GM18861 (cell line): ENCODE data around the gene ANGPTL5.
"Not testable (repeated sequence)": the region's sequence is repeated elsewhere in the genome, so short reads cannot be mapped to it uniquely, and the experiment has no call there.

Experiments used
- ATAC-seq: cut with Tn5 transposase; IDR thresholded peaks from one replicate; pipeline ENCODE4 v1.9.1; 2021; ENCODE audit not compliant: unreplicated experiment

The ANGPTL5 gene

GRCh38 chr11:101894505-101894904, 21.8 kb downstream of the ANGPTL5 start:
- ATAC-seq: no peak

GRCh38 chr11:101889767-101890166, 26.6 kb downstream of the ANGPTL5 start:
- ATAC-seq: no peak

- no peak for ATAC-seq
Measured at GRCh38 chr11:101885631-101886030, 30.7 kb downstream of the ANGPTL5 start.

DNA sequence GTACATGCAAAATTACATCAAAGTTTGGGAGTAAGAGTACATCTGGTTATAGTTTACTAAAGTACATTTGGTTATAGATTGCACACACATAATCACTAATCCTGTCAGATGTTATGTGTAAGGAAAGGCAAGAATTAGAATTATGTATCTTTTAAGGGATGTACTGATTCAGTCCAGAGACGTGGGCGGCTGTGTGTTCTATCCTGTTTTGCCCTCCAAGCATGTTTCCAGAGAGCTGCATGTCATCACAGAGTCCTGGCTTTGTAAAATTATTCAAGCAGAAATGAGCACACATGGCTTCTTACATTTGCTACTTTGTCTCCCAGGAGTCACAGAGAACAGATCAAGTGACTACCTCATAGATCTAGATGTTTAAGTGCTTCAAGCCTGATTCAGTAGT, 34.7 kb downstream of the ANGPTL5 start:
- ATAC-seq: no peak

- ATAC-seq: peak; percentile 50
Measured at GRCh38 chr11:101880222-101880621, 36.1 kb downstream of the ANGPTL5 start.

- ATAC-seq: no peak
Measured at GRCh38 chr11:101872171-101872882, 44.0 kb downstream of the ANGPTL5 start.

DNA sequence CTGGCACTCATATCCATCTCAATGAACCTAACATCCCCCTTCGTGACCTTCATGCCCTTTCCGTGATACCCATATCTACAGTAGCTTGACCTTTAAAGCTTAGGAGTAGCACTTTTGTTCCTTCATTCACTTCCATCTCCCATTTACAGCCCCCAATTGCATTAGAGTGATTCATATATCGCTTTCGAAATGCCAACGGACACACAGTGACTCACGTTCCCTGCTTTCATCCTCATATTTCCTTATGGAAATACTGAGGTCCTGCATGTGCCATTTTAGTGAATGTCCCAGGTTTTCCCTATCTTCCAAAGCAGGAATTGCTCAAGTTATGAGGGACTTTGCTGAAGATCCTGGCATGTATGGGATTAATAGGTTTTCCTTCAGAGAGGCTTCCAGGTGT, 45.8 kb downstream of the ANGPTL5 start:
- no peak for ATAC-seq

DNA sequence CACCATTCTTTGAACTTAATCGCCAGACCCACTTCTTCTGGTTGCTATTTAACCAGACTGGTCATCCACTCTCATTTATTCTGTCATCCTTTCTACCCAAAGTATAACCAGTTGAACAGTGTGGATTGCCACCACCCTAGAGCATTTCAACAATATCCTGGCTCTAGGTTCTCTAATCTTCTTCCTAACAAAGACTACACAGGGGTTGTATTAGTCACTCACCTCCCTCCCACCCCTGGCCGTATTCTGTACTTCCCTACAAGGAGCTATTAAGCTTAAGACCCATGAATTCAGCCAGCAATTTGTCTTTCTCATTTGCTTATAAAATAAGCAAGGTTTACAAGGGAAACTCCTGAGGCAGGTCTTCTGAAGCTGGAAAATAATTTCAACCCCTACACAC, 48.4 kb downstream of the ANGPTL5 start:
- ATAC-seq: no peak

DNA sequence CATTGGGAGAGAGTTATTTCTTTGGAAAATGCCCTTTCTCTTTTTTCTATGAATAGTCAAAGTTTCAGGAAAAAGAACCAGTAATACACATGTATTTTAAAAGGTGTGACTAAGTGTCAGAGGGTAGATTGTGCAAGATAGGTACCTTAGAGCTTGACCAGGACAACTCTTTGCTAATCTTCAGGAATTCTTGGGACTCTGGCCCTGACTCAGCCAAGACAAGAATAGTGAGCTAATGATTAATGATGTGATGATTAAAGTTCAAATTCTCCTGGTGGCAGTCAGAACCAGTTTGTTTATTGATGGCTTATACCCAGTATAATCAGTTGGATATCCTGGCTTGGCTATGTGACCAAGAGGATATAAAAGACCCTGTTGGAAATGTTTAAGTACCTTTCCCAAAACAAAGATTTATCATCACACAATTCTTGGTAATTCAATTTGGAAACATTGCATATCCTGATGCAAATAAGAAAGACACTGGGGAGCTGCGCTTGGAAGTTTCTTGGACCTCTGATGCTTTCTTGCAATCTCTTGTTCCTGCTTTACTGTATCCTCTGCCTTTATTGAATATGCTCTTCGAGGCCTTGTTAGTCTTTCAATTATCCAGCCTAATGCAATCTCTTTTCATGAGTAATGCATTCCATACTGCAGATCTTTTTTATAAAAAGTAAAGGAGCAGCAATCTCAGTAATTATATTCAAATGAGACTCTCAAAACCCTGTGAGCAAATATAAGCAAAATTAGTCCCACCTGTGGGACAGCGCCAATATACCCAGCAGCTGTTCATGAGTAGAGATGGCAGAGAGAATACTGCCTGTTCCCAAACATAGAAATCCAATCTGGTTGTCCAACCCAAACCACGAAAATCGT, 49.5 kb downstream of the ANGPTL5 start:
- ATAC-seq: no peak

DNA sequence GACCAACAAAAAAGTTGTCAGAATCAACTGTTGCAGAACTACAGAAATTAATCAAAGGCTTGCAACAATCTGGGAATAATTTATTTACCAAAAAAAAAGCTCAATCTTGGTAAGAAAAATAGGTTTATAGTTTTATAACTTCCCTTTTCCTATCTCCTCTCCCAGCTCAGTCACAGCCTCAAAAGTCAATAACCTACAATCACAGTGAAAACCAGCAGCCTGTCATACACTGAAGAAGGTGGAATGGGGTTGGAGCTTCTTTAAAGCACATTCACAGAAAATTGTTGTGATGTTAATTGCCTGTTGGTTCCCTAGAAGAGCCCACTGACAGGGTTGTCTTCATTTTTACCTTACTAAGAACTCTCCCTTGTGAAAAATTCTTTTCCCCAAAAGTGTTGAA, 52.2 kb downstream of the ANGPTL5 start:
- ATAC-seq: no peak

DNA sequence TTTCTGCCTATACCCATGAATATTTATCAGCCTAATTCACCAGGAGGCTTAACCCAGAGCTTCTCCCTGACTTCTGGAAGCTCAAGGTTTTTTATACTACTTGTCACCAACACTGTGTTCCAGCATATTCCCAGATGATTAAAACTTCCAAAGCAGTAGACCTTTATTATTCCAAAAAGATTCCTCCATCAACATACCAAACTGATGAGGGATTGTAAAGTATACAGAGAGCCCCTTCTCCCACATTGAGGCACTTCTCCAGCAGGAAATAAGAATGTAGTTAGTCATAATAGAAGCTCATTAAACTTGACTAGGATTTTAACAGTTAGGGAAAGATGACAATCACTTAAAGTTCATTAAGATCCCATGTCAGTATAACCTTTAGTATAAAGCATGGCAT, 53.0 kb downstream of the ANGPTL5 start:
- no peak for ATAC-seq

- ATAC-seq: no peak
Measured at GRCh38 chr11:101862391-101863233, 53.7 kb downstream of the ANGPTL5 start.

- peak; percentile 84 for ATAC-seq
Measured at GRCh38 chr11:101860696-101861427, 55.5 kb downstream of the ANGPTL5 start.

DNA sequence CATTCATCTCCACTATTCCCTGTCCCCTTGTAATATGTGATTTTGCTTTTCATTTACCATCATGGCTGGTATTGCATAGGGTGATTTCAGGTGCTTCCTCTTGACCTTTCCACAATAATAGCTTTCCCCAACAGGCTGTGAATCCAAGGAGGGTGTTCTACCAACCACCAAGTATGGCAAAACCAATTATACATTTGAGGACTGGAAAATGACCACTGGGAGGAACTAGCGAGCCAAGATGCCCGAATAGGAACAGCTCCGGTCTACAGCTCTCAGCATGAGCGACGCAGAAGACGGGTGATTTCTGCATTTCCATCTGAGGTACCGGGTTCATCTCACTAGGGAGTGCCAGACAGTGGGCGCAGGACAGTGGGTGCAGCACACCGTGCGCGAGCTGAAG, 64.1 kb downstream of the ANGPTL5 start:
- not testable (repeated sequence) for ATAC-seq

DNA sequence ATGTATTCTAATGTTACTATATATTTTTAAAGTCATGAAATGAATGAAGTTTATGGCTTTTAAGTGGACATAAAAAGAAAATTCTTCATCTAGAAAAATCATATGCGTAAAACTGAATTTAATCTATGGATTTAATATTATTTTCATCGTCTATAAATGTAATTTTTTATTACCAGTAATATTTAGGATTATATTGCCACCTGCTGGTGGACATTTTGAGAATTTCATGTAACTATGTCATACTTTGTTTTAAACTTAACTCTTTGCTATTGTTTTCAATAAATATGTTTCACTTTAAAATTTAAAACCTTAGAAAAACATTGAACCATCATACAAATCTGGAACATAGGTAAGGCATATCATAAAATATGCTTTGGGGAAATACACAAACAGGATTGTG, 68.1 kb downstream of the ANGPTL5 start:
- ATAC-seq: no peak

- ATAC-seq: no peak
Measured at GRCh38 chr11:101844608-101845007, 71.7 kb downstream of the ANGPTL5 start.

DNA sequence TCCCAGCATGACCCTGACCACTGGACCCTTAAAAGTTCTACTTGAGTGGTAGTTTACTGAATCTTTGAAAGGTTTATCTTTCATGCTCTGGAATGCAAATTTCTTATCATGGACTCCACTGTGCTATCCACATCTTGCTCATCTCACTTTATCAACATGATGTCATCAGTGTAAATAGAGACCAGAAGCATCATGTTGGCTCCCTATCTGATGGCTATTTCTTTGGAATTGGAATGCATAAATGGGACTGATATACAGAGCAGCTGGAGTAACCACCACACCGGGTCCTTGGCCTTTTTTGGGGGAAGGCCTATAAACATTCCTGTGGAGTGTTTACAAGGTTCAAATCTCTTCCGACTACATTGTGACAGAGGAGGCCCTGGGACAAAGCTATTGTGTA, 75.6 kb downstream of the ANGPTL5 start:
- no peak for ATAC-seq
